ENCODE results near the gene LRRC53. TPM values are rescaled to one million over a fixed set of nuclear protein-coding genes. Genes with fewer than 3 reads are reported as not detected.

Gene LRRC53
- polyA plus RNA-seq, 1 experiment = not detected

DNA sequence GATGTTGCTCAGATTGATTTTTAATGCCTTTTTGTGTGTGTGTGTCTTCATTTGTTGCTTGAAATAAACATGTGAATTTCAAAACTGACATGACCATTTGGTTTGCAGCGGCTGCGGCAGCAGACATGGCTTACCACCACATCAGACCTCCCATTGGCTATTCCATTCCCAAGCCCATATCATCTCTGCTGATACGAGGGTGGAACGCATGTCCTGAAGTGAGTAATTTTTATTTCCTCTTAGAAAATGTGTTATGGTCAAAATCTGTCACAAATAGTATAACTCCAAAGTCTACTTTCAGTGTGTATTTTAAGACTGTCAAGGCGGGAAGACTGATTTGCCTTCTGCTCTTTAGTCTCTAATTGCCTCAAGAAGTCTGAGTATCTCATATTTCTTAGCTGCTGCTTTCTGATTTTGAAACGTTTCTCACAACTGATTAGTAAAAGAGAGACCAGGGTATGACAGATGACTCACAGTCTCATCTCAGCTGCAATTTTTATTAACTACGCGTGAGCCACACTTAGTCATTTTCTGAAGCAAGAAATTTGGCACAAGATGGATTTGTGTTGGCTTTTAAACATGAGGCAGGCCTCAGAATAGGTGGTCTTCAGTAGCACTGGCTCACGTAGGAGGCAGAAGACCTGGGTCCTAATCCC is 49.0 kb downstream of the LRRC53 start:
- ChIA-PET CTCF (no interaction called here), POLR2A (no interaction called here)
- no peaks in the 10 kb centered on the region for H3K27me3 ChIP-seq (ENCODE audit: control insufficient read depth, insufficient read depth, low read length)
- no peaks in the 10 kb centered on the region for H3K36me3 ChIP-seq (ENCODE audit: control insufficient read depth, insufficient read depth, low read length)
- DNase-seq (ENCODE audit: low read depth) = no peak
- no peak overlapping the region for H3K4me3 ChIP-seq (ENCODE audit: low read depth, low read length)
- TF ChIP-seq, protein P1, sequence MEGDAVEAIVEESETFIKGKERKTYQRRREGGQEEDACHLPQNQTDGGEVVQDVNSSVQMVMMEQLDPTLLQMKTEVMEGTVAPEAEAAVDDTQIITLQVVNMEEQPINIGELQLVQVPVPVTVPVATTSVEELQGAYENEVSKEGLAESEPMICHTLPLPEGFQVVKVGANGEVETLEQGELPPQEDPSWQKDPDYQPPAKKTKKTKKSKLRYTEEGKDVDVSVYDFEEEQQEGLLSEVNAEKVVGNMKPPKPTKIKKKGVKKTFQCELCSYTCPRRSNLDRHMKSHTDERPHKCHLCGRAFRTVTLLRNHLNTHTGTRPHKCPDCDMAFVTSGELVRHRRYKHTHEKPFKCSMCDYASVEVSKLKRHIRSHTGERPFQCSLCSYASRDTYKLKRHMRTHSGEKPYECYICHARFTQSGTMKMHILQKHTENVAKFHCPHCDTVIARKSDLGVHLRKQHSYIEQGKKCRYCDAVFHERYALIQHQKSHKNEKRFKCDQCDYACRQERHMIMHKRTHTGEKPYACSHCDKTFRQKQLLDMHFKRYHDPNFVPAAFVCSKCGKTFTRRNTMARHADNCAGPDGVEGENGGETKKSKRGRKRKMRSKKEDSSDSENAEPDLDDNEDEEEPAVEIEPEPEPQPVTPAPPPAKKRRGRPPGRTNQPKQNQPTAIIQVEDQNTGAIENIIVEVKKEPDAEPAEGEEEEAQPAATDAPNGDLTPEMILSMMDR (IDR thresholded peaks at IDR 0.05; ENCODE audit: insufficient read depth, low read depth, low read length) = no peak

DNA sequence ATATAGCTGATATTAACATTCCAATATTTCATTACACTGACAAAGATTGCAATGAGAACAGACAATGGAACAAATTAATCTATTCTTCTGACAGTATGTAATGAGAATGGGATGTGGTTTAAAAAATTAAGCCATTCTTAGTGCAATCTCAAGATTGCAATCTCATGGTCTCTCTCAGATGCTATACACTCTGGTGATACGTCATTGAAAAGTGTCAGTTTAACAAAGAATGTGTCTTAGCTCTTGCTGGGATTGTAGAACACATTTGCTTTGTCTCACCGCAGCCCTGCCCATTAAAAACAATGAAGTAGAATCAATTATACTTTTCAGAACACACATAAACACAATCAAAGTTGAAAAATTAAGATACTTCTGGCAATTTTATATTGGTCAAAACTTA is 55.2 kb downstream of the LRRC53 start:
- POLR2A ChIA-PET = no interaction called here
- TF ChIP-seq, protein P1 (IDR thresholded peaks at IDR 0.05; ENCODE audit: insufficient read depth, low read depth, low read length) = no peak
- Histone ChIP-seq H3K4me3 (ENCODE audit: low read depth, low read length) (no peak overlapping the region), H3K27me3 (ENCODE audit: control insufficient read depth, insufficient read depth, low read length) (no peaks in the 10 kb centered on the region), H3K36me3 (ENCODE audit: control insufficient read depth, insufficient read depth, low read length) (no peaks in the 10 kb centered on the region)
- DNase-seq (ENCODE audit: low read depth) = no peak
- CTCF ChIA-PET = no interaction called here

DNA sequence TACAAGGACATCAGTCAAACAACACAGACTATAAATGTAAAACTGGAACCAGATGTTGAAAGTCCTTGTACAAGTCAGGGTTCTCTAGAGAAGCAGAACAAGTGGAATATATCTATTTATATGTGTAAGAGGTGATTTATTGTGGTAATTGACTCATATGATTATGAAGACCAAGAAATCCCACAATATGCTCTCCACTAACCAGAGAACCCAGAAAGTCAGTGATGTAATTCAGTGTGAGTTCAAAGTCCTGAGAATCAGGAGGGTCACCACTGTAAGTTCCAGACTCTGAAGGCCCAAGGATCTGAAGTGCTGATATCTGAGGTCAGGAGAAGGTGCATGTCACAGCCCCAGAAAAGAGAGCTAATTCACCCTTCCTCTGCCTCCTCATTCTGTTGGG is 57.0 kb downstream of the LRRC53 start:
- H3K36me3 ChIP-seq (ENCODE audit: control insufficient read depth, insufficient read depth, low read length) = no peaks in the 10 kb centered on the region
- CTCF ChIA-PET = no interaction called here
- no peaks in the 10 kb centered on the region for H3K27me3 ChIP-seq (ENCODE audit: control insufficient read depth, insufficient read depth, low read length)
- no peak overlapping the region for H3K4me3 ChIP-seq (ENCODE audit: low read depth, low read length)
- TF ChIP-seq, protein P1 (IDR thresholded peaks at IDR 0.05; ENCODE audit: insufficient read depth, low read depth, low read length) = no peak
- DNase-seq (ENCODE audit: low read depth) = no peak
- POLR2A ChIA-PET = no interaction called here

DNA sequence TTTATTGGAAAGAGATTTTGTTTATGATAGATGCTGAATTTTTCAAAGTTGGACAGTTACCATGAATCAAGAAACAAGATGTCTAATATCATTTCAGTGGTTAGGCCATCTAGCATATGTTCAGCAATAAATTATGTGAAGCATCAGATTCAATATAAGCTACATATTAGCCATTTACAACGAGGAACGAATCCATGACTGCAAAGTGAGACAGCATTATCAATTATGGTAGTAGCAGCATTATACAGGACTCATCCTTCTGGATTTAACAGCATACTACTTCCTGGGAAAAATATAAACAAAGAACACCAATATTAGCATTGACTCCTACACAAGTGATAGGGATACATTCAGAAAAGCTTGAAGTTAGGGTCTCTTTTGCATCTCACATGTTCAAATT is 59.1 kb downstream of the LRRC53 start:
- no peaks in the 10 kb centered on the region for H3K27me3 ChIP-seq (ENCODE audit: control insufficient read depth, insufficient read depth, low read length)
- CTCF ChIA-PET = no interaction called here
- H3K36me3 ChIP-seq (ENCODE audit: control insufficient read depth, insufficient read depth, low read length) = no peaks in the 10 kb centered on the region
- no peak for DNase-seq (ENCODE audit: low read depth)
- H3K4me3 ChIP-seq (ENCODE audit: low read depth, low read length) = no peak overlapping the region
- TF ChIP-seq, protein P1 (IDR thresholded peaks at IDR 0.05; ENCODE audit: insufficient read depth, low read depth, low read length) = no peak
- POLR2A ChIA-PET = no interaction called here

DNA sequence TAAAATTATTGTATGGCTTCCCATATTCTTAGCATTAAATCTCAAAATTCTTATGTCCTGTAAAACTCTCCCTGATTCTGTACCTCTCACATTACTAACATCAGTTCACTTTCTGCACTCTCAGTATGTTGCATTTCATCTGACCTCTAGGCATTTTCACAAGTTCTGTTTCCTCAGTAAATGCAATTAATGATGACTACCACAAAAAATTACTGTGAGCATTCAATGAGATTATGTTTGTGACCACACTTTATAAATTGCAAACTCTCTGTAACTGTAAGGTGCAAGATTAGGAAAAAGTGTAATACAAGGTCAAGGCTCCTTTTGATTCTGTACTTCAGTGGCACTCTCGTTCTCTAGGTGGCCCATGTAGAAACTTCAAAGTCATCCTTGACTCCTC is 60.4 kb downstream of the LRRC53 start:
- CTCF ChIA-PET = no interaction called here
- no peaks in the 10 kb centered on the region for H3K27me3 ChIP-seq (ENCODE audit: control insufficient read depth, insufficient read depth, low read length)
- POLR2A ChIA-PET = no interaction called here
- H3K4me3 ChIP-seq (ENCODE audit: low read depth, low read length) = no peak overlapping the region
- H3K36me3 ChIP-seq (ENCODE audit: control insufficient read depth, insufficient read depth, low read length) = no peaks in the 10 kb centered on the region
- no peak for DNase-seq (ENCODE audit: low read depth)
- TF ChIP-seq, protein P1 (IDR thresholded peaks at IDR 0.05; ENCODE audit: insufficient read depth, low read depth, low read length) = no peak

Measured in BJ (cell line).